Measurements from ENCODE around the gene HCN1. TPM values are rescaled to one million over a fixed set of nuclear protein-coding genes. Genes with fewer than 3 reads are reported as not detected.

HCN1 gene
- polyA plus RNA-seq, 2 of the 4 experiments (the other 2 are of a cell fraction), result not detected

DNA sequence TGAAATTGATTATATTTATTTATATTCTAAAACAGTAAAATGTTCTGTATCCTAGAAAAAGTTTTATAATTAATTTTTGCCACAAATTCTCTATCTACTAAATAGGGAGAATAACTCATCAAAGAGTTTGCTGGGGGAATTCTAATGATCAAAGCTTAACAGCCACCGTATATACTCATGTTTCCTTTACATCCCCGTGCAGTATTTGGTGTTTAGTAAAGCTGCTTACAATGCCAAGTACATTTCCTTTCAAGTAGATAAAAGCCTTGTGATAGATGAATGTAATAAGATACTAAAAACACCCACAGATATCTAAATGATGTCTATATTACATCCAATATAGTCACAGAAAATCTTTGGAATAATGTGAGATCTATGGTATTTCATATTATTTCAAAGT, 312.2 kb downstream of the HCN1 start:
- 9% methylated on average over 2 of the region's 2 CpGs for WGBS (ENCODE audit: missing lambda C conversion rate)
- H3K4me3 ChIP-seq, result no peak overlapping the region
- no peak for FAIRE-seq
- ATAC-seq, result no peak
- ChIA-PET POLR2A (no interaction called here), CTCF (no interaction called here)
- H3K27ac ChIP-seq, result no peak overlapping the region
- H3K4me2 ChIP-seq, result no peak overlapping the region
- H3K9me3 ChIP-seq, result peaks cover 7% of the 10 kb centered on the region; the same call in 1 of the 3 replicates
- TF ChIP-seq CBX8 (IDR thresholded peaks at IDR 0.05) (no peak), MAFK (IDR thresholded peaks at IDR 0.05; ENCODE audit: partially characterized antibody) (no peak), CEBPB (IDR thresholded peaks at IDR 0.05) (no peak), MAX (IDR thresholded peaks at IDR 0.05) (no peak), HEYL (CRISPR knock-in tag; IDR thresholded peaks at IDR 0.05) (no peak), POLR2AphosphoS2 (conservative IDR thresholded peaks at IDR 0.05; ENCODE audit: low read length) (no peak)
- no peak for DNase-seq (ENCODE audit: low read depth in 1 of 2, low spot score in 1 of 2)
- no peaks in the 10 kb centered on the region for H3K4me1 ChIP-seq

DNA sequence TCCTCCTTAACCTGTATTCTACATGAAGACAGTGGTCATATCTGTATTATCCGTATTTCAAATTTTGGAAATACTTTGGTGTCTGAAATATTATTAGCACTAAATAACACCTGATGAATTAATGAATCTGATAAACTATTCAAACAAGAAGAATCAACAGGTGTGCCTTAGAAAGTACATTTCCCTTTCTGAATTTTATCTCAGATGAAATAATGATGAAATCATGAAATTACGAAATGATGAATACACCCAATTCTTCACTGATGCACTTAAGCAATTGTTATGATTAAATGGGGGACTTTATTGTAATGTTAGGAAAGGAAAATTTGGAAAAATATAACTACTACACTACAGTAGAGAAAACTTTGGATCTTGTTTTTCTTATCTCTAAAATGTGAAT, 313.6 kb downstream of the HCN1 start:
- Histone ChIP-seq H3K9me3 (peaks cover 7% of the 10 kb centered on the region; the same call in 1 of the 3 replicates), H3K4me1 (no peaks in the 10 kb centered on the region), H3K4me2 (no peak overlapping the region), H3K27ac (no peak overlapping the region), H3K4me3 (no peak overlapping the region)
- CTCF ChIA-PET, result no interaction called here
- FAIRE-seq (no peak), ATAC-seq (no peak), DNase-seq (ENCODE audit: low read depth in 1 of 2, low spot score in 1 of 2) (no peak)
- 6% methylated on average over 2 of the region's 2 CpGs for WGBS (ENCODE audit: missing lambda C conversion rate)
- TF ChIP-seq, protein P1, sequence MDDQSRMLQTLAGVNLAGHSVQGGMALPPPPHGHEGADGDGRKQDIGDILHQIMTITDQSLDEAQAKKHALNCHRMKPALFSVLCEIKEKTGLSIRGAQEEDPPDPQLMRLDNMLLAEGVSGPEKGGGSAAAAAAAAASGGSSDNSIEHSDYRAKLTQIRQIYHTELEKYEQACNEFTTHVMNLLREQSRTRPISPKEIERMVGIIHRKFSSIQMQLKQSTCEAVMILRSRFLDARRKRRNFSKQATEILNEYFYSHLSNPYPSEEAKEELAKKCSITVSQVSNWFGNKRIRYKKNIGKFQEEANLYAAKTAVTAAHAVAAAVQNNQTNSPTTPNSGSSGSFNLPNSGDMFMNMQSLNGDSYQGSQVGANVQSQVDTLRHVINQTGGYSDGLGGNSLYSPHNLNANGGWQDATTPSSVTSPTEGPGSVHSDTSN (IDR thresholded peaks at IDR 0.05), result no peak
- TF ChIP-seq MYC (IDR thresholded peaks at IDR 0.05; ENCODE audit: borderline replicate concordance, low read length), result no peak
- TF ChIP-seq, protein P2, sequence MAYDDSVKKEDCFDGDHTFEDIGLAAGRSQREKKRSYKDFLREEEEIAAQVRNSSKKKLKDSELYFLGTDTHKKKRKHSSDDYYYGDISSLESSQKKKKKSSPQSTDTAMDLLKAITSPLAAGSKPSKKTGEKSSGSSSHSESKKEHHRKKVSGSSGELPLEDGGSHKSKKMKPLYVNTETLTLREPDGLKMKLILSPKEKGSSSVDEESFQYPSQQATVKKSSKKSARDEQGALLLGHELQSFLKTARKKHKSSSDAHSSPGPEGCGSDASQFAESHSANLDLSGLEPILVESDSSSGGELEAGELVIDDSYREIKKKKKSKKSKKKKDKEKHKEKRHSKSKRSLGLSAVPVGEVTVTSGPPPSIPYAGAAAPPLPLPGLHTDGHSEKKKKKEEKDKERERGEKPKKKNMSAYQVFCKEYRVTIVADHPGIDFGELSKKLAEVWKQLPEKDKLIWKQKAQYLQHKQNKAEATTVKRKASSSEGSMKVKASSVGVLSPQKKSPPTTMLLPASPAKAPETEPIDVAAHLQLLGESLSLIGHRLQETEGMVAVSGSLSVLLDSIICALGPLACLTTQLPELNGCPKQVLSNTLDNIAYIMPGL (CRISPR knock-in tag; IDR thresholded peaks at IDR 0.05; ENCODE audit: borderline replicate concordance), result no peak
- TF ChIP-seq RCOR1 (IDR thresholded peaks at IDR 0.05; ENCODE audit: low read depth, low read length), result no peak
- no peak for TF ChIP-seq CBX2 (IDR thresholded peaks at IDR 0.05; ENCODE audit: borderline replicate concordance, low read depth)
- no peak for TF ChIP-seq RAD21 (conservative IDR thresholded peaks at IDR 0.05 in 1 of 2, IDR thresholded peaks at IDR 0.05 in 1 of 2)
- no peak for TF ChIP-seq CHD4 (IDR thresholded peaks at IDR 0.05; ENCODE audit: borderline replicate concordance)
- no peak for TF ChIP-seq HDAC2 (IDR thresholded peaks at IDR 0.05)
- no peak for TF ChIP-seq HEYL (CRISPR knock-in tag; IDR thresholded peaks at IDR 0.05)
- TF ChIP-seq JUNB (IDR thresholded peaks at IDR 0.05), result no peak
- no peak for TF ChIP-seq NR3C1 (IDR thresholded peaks at IDR 0.05)
- TF ChIP-seq, protein P3, sequence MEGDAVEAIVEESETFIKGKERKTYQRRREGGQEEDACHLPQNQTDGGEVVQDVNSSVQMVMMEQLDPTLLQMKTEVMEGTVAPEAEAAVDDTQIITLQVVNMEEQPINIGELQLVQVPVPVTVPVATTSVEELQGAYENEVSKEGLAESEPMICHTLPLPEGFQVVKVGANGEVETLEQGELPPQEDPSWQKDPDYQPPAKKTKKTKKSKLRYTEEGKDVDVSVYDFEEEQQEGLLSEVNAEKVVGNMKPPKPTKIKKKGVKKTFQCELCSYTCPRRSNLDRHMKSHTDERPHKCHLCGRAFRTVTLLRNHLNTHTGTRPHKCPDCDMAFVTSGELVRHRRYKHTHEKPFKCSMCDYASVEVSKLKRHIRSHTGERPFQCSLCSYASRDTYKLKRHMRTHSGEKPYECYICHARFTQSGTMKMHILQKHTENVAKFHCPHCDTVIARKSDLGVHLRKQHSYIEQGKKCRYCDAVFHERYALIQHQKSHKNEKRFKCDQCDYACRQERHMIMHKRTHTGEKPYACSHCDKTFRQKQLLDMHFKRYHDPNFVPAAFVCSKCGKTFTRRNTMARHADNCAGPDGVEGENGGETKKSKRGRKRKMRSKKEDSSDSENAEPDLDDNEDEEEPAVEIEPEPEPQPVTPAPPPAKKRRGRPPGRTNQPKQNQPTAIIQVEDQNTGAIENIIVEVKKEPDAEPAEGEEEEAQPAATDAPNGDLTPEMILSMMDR (IDR thresholded peaks at IDR 0.05), result no peak
- TF ChIP-seq KDM1A (IDR thresholded peaks at IDR 0.05; ENCODE audit: low read depth), result no peak
- TF ChIP-seq, protein P4, sequence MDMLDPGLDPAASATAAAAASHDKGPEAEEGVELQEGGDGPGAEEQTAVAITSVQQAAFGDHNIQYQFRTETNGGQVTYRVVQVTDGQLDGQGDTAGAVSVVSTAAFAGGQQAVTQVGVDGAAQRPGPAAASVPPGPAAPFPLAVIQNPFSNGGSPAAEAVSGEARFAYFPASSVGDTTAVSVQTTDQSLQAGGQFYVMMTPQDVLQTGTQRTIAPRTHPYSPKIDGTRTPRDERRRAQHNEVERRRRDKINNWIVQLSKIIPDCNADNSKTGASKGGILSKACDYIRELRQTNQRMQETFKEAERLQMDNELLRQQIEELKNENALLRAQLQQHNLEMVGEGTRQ (IDR thresholded peaks at IDR 0.05), result no peak
- TF ChIP-seq RARB (CRISPR knock-in tag; IDR thresholded peaks at IDR 0.05), result no peak
- no peak for TF ChIP-seq BHLHE40 (IDR thresholded peaks at IDR 0.05; ENCODE audit: low read depth, low read length)
- no peak for TF ChIP-seq ZSCAN20 (CRISPR knock-in tag; IDR thresholded peaks at IDR 0.05)
- no peak for TF ChIP-seq MAX (IDR thresholded peaks at IDR 0.05)
- no peak for TF ChIP-seq EP300 (IDR thresholded peaks at IDR 0.05)
- POLR2A ChIA-PET, result no interaction called here

Measured in A549 (cell line).